Measurements from ENCODE around the gene RBBP7. TPM values are rescaled to one million over a fixed set of nuclear protein-coding genes. Genes with fewer than 3 reads are reported as not detected.

Gene RBBP7
- total and polyA plus RNA-seq, 2 of the 13 experiments (the other 11 are each of a cell fraction or from before 2014, with no cell fraction given): 89.5 to 145 TPM

- H3K36me3 ChIP-seq (replicated peaks in 1 of 2; ENCODE audit: control insufficient read depth in 1 of 2, insufficient read depth in 2 of 2, low read length in 2 of 2): peaks cover 3 to 6% of the 10 kb centered on the region in 2 experiments; a peak in 1 of 5 replicates
- H2AFZ ChIP-seq (ENCODE audit: low read length): no peak overlapping the region
- CTCF ChIA-PET (ENCODE audit: low intra/inter-chr PET ratio, low total read pairs): no interaction called here
- no peak overlapping the region for H3K4me3 ChIP-seq (replicated peaks in 1 of 3; ENCODE audit: insufficient read depth in 1 of 3, low read depth in 2 of 3, low read length in 3 of 3)
- no peak for FAIRE-seq
- H3K27me3 ChIP-seq (ENCODE audit: control insufficient read depth in 1 of 2, insufficient read depth in 2 of 2, low read length in 2 of 2): no peaks in the 10 kb centered on the region
- ATAC-seq: no peak
- H3K27ac ChIP-seq (ENCODE audit: extremely low read length, insufficient read depth, low read length): no peak overlapping the region
- no TSS peak for BruUV-seq (replicated peaks)
- intact Hi-C loops (cut with micrococcal nuclease; ENCODE audit: unreplicated experiment): no loop called here
- H3K9me3 ChIP-seq (ENCODE audit: low read length): no peaks in the 10 kb centered on the region
- in situ Hi-C loops (cut with HindIII; ENCODE audit: extremely low pct_ligation_motif_present, low pct_unique_long_range_greater_than_20kb): no loop called here
- H3K9ac ChIP-seq (ENCODE audit: insufficient read depth, low read depth, low read length): no peak overlapping the region
- POLR2A ChIA-PET: interaction anchor here (1.9 kb wide), 1 partner anchor 26 kb away, joined by 5 read pairs; no protein-coding TSS in a partner anchor
- H4K20me1 ChIP-seq (ENCODE audit: insufficient read depth, low read length): no peaks in the 10 kb centered on the region
- no peak for DNase-seq (ENCODE audit: low spot score)
- H3K4me1 ChIP-seq (ENCODE audit: insufficient read depth, low read length): no peaks in the 10 kb centered on the region
- peaks cover 32% of the 10 kb centered on the region for H3K79me2 ChIP-seq (ENCODE audit: insufficient read depth, low read length)
- 98% methylated on average over 5 of the region's 5 CpGs for WGBS (ENCODE audit: low lambda C conversion rate)
- no peak overlapping the region for H3K4me2 ChIP-seq (ENCODE audit: low read depth, low read length)
- TF ChIP-seq ZNF75D (CRISPR knock-in tag; IDR thresholded peaks at IDR 0.05; ENCODE audit: borderline replicate concordance): no peak
- TF ChIP-seq, protein P1, sequence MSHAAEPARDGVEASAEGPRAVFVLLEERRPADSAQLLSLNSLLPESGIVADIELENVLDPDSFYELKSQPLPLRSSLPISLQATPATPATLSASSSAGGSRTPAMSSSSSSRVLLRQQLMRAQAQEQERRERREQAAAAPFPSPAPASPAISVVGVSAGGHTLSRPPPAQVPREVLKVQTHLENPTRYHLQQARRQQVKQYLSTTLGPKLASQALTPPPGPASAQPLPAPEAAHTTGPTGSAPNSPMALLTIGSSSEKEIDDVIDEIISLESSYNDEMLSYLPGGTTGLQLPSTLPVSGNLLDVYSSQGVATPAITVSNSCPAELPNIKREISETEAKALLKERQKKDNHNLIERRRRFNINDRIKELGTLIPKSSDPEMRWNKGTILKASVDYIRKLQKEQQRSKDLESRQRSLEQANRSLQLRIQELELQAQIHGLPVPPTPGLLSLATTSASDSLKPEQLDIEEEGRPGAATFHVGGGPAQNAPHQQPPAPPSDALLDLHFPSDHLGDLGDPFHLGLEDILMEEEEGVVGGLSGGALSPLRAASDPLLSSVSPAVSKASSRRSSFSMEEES (CRISPR knock-in tag; IDR thresholded peaks at IDR 0.05): no peak
- TF ChIP-seq ZNF468 (CRISPR knock-in tag; IDR thresholded peaks at IDR 0.05): no peak
- TF ChIP-seq TEAD3 (CRISPR knock-in tag; optimal IDR thresholded peaks at IDR 0.05; ENCODE audit: borderline replicate concordance): no peak
- TF ChIP-seq MAF1 (CRISPR knock-in tag; IDR thresholded peaks at IDR 0.05; ENCODE audit: borderline replicate concordance): no peak
- TF ChIP-seq ZNF761 (CRISPR knock-in tag; conservative IDR thresholded peaks at IDR 0.05): no peak
- no peak for TF ChIP-seq ZNF567 (CRISPR knock-in tag; IDR thresholded peaks at IDR 0.05; ENCODE audit: borderline replicate concordance)
- TF ChIP-seq SETDB1 (CRISPR knock-in tag; IDR thresholded peaks at IDR 0.05; ENCODE audit: borderline replicate concordance): no peak
- TF ChIP-seq ZNF512 (CRISPR knock-in tag; IDR thresholded peaks at IDR 0.05): no peak
- no peak for TF ChIP-seq TSC22D2 (CRISPR knock-in tag; IDR thresholded peaks at IDR 0.05; ENCODE audit: borderline replicate concordance)
- no peak for TF ChIP-seq ATRX (CRISPR knock-in tag; IDR thresholded peaks at IDR 0.05; ENCODE audit: borderline replicate concordance)
- TF ChIP-seq ZBTB46 (CRISPR knock-in tag; IDR thresholded peaks at IDR 0.05; ENCODE audit: borderline replicate concordance): no peak
- no peak for TF ChIP-seq AFF4 (CRISPR knock-in tag; IDR thresholded peaks at IDR 0.05)
- TF ChIP-seq RBM22 (optimal IDR thresholded peaks at IDR 0.05; ENCODE audit: low read length): no peak
These were observed 72.8 kb downstream of the RBBP7 start for GRCh38 chrX:16797358-16797757.

Measured in HepG2 (cell line).